ENCODE data around the gene PANK2. TPM values are rescaled to one million over a fixed set of nuclear protein-coding genes. Genes with fewer than 3 reads are reported as not detected.

The PANK2 gene
- total RNA-seq, 1 donor from 2014 or later, result 53.5 TPM

DNA sequence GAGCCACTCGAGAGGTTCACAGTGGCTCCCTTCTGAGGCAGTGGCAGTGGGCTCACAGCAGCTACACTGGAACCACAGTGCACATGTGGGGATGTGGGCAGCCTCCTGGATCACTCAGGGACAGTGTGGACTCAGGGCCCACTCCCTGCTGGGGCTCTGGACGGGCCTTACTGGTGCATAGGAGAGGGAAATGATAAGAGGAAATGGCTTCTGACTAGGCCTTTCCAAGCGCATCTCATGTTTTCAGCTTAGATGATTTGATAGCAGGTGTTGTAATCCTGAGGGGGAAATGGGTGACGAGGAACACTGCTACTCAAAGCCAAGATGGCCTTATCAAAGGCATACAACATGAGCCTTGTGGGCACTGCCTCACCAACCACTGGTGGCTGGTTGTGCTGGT is 44.0 kb downstream of the PANK2 start:
- DNase-seq (ENCODE audit: extremely low spot score in 2 of 2), result no peak
- Histone ChIP-seq H3K27me3 (no peaks in the 10 kb centered on the region), H3K36me3 (no peaks in the 10 kb centered on the region), H3K4me3 (peak overlapping the region; percentile 42 to 50), H3K4me1 (peaks cover 49% of the 10 kb centered on the region), H3K27ac (peak overlapping the region; percentile 81), H3K9me3 (no peaks in the 10 kb centered on the region)
- intact Hi-C loops (cut with DNase I), result no loop called here
- TF ChIP-seq POLR2AphosphoS5 (IDR thresholded peaks at IDR 0.05; ENCODE audit: insufficient read depth in 1 of 2, low read depth in 1 of 2), result no peak
- TF ChIP-seq, protein P1, sequence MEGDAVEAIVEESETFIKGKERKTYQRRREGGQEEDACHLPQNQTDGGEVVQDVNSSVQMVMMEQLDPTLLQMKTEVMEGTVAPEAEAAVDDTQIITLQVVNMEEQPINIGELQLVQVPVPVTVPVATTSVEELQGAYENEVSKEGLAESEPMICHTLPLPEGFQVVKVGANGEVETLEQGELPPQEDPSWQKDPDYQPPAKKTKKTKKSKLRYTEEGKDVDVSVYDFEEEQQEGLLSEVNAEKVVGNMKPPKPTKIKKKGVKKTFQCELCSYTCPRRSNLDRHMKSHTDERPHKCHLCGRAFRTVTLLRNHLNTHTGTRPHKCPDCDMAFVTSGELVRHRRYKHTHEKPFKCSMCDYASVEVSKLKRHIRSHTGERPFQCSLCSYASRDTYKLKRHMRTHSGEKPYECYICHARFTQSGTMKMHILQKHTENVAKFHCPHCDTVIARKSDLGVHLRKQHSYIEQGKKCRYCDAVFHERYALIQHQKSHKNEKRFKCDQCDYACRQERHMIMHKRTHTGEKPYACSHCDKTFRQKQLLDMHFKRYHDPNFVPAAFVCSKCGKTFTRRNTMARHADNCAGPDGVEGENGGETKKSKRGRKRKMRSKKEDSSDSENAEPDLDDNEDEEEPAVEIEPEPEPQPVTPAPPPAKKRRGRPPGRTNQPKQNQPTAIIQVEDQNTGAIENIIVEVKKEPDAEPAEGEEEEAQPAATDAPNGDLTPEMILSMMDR (IDR thresholded peaks at IDR 0.05), result no peak
- no peak for TF ChIP-seq POLR2A (IDR thresholded peaks at IDR 0.05)

- TF ChIP-seq POLR2AphosphoS5 (IDR thresholded peaks at IDR 0.05; ENCODE audit: insufficient read depth in 1 of 2, low read depth in 1 of 2) (no peak), POLR2A (IDR thresholded peaks at IDR 0.05) (no peak)
- TF ChIP-seq, protein P1 (IDR thresholded peaks at IDR 0.05), result no peak
- intact Hi-C loops (cut with DNase I), result no loop called here
- no peaks in the 10 kb centered on the region for H3K27me3 ChIP-seq
- H3K4me3 ChIP-seq, result no peak overlapping the region
- no peaks in the 10 kb centered on the region for H3K36me3 ChIP-seq
- DNase-seq (ENCODE audit: extremely low spot score in 2 of 2), result no peak
- H3K4me1 ChIP-seq, result peaks cover 39% of the 10 kb centered on the region
- H3K9me3 ChIP-seq, result no peaks in the 10 kb centered on the region
- peak overlapping the region; percentile 81 for H3K27ac ChIP-seq
Observed at GRCh38 chr20:3934624-3935023, 45.4 kb downstream of the PANK2 start.

GRCh38 chr20:3935295-3935955 is 46.2 kb downstream of the PANK2 start:
- H3K9me3 ChIP-seq, result no peaks in the 10 kb centered on the region
- no peak for DNase-seq (ENCODE audit: extremely low spot score in 2 of 2)
- H3K4me3 ChIP-seq, result no peak overlapping the region
- peaks cover 34% of the 10 kb centered on the region for H3K4me1 ChIP-seq
- no peaks in the 10 kb centered on the region for H3K36me3 ChIP-seq
- TF ChIP-seq POLR2A (IDR thresholded peaks at IDR 0.05) (no peak), POLR2AphosphoS5 (IDR thresholded peaks at IDR 0.05; ENCODE audit: insufficient read depth in 1 of 2, low read depth in 1 of 2) (peak in 1 of 2 donors; percentile 52)
- TF ChIP-seq, protein P1 (IDR thresholded peaks at IDR 0.05), result no peak
- no peaks in the 10 kb centered on the region for H3K27me3 ChIP-seq
- peak overlapping the region; percentile 81 for H3K27ac ChIP-seq
- intact Hi-C loops (cut with DNase I), result no loop called here

DNA sequence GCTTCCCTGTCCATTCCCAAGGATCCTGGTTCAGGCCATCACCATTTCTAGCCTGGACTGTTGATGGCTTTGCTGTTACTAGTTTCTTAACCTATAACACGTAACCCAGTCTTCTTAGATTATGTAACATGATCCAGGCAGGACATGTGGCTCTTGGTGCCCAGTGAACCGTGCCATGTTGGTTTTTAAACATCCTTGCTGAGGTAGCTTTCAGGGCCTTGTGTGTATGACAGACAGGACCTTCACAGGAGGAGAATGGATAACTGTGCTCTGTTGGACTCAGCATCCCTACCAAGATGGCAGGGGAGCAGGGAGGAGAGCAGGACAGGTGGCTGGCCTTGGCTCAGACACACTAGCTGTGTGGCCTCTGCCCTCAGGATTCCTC is 46.8 kb downstream of the PANK2 start:
- H3K4me1 ChIP-seq, result peaks cover 34% of the 10 kb centered on the region
- TF ChIP-seq, protein P1 (IDR thresholded peaks at IDR 0.05), result no peak
- intact Hi-C loops (cut with DNase I), result no loop called here
- H3K27me3 ChIP-seq, result no peaks in the 10 kb centered on the region
- no peaks in the 10 kb centered on the region for H3K36me3 ChIP-seq
- DNase-seq (ENCODE audit: extremely low spot score in 2 of 2), result no peak
- H3K4me3 ChIP-seq, result no peak overlapping the region
- H3K9me3 ChIP-seq, result no peaks in the 10 kb centered on the region
- H3K27ac ChIP-seq, result peak overlapping the region; percentile 81

DNA sequence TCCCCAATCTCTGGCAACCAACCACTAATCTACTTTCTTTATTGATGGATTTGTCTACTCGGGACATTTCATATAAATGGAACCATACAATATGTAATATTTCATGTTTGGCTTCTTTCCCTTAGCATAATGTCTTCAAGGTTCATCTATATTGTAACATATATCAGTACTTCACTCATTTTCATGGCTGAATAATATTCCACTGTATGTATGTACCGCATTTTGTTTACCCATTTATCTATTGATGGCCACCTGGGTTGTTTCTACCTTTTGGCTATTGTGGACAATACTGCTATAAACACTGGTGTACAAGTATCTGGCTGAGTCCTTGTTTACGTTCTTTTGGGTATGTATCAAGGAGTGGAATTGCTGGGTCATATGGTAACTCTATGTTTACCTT is 48.4 kb downstream of the PANK2 start:
- H3K4me1 ChIP-seq, result peaks cover 27% of the 10 kb centered on the region
- no peaks in the 10 kb centered on the region for H3K9me3 ChIP-seq
- DNase-seq (ENCODE audit: extremely low spot score in 2 of 2), result no peak
- intact Hi-C loops (cut with DNase I), result no loop called here
- H3K27me3 ChIP-seq, result no peaks in the 10 kb centered on the region
- no peak overlapping the region for H3K27ac ChIP-seq
- TF ChIP-seq POLR2AphosphoS5 (IDR thresholded peaks at IDR 0.05; ENCODE audit: insufficient read depth in 1 of 2, low read depth in 1 of 2) (no peak), POLR2A (IDR thresholded peaks at IDR 0.05) (no peak)
- TF ChIP-seq, protein P1 (IDR thresholded peaks at IDR 0.05), result no peak
- no peak overlapping the region for H3K4me3 ChIP-seq
- peaks cover 0 to 2% of the 10 kb centered on the region in 2 donors for H3K36me3 ChIP-seq
